Prostate gland (tissue), 2 donors: ENCODE measurements around the gene SMIM5. TPM values are rescaled to one million over a fixed set of nuclear protein-coding genes. Genes with fewer than 3 reads are reported as not detected.
"Not testable (repeated sequence)": the region's sequence is repeated elsewhere in the genome, so short reads cannot be mapped to it uniquely, and the experiment has no call there.

Experiments used
- DNase-seq: peaks from one replicate; pipeline ENCODE4 v3.0.0-alpha.2; 2019; ENCODE audit warnings: low spot score
- H3K27ac ChIP-seq, 2 donors: fragments of 200-600 bp; sonication (generic); 2 replicates each; pipeline ENCODE4 v1.5.1; 2017 to 2019
- H3K27me3 ChIP-seq: fragments of 200-600 bp; sonication (generic); replicated peaks from 2 replicates; pipeline ENCODE4 v1.5.1; 2019; ENCODE audit not compliant: insufficient read depth
- H3K36me3 ChIP-seq, 2 donors: fragments of 200-600 bp; sonication (generic); 1 replicate in 1 of 2; 2 replicates in 1 of 2; pipeline versions ENCODE4 v1.5.1 to v1.8.1; 2017 to 2019
- H3K4me1 ChIP-seq: fragments of 200-600 bp; sonication (generic); replicated peaks from 2 replicates; pipeline ENCODE4 v1.5.1; 2019
- H3K4me3 ChIP-seq, 2 donors: fragments of 200-600 bp; sonication (generic); 2 replicates each; pipeline ENCODE4 v1.5.1; 2017 to 2019
- H3K9me3 ChIP-seq: fragments of 200-600 bp; sonication (generic); 2 replicates; pipeline ENCODE4 v1.5.1; 2017
- CTCF ChIP-seq, 4 experiments: fragments of 200-600 bp in 2 of 4; fragments of 450-650 bp in 2 of 4; sonication (generic) in 2 of 4; IDR thresholded peaks; 1 replicate in 3 of 4; 2 replicates in 1 of 4; pipeline ENCODE4 v1.5.1; 2016 to 2019; ENCODE audit warnings: antibody characterized with exemption in 4 of 4, mild to moderate bottlenecking in 2 of 4, moderate library complexity in 2 of 4
- POLR2A ChIP-seq: fragments of 450-650 bp; IDR thresholded peaks from one replicate; pipeline ENCODE4 v1.6.1; 2016; ENCODE audit warnings: antibody characterized with exemption, mild to moderate bottlenecking
- POLR2AphosphoS5 ChIP-seq: sonication (generic); formaldehyde crosslinking; IDR thresholded peaks from one replicate; pipeline ENCODE4 v1.6.1; 2017; ENCODE audit warnings: antibody characterized with exemption
- WGBS: methylation state at CpG from one replicate; pipeline ENCODE4 v1.1.5; 2018; 5-methylcytosine and 5-hydroxymethylcytosine counted together
- intact Hi-C: fragments of 100-400 bp; cut with DNase I; formaldehyde crosslinking; loops from one replicate; pipeline ENCODE4 v1.14.2; 2022
- total RNA-seq, 2 donors: library from RNA; depleted of rRNA; stranded (reverse); fragments of >200 nt; gene quantifications; one replicate each; pipeline ENCODE4 v1.1.0, GENCODE V29; 2016

The SMIM5 gene
- total RNA-seq, 2 donors from 2014 or later, result 0.27 to 4.1 TPM

GRCh38 chr17:75591722-75592302 is 41.4 kb upstream of the SMIM5 start:
- intact Hi-C loops, result no loop called here
- Histone ChIP-seq H3K4me3 (no peak overlapping the region), H3K4me1 (peaks cover 10% of the 10 kb centered on the region), H3K27ac (no peak overlapping the region), H3K9me3 (no peaks in the 10 kb centered on the region), H3K36me3 (no peaks in the 10 kb centered on the region), H3K27me3 (no peaks in the 10 kb centered on the region)
- 93% methylated on average over 7 of the region's 7 CpGs for WGBS
- TF ChIP-seq POLR2AphosphoS5 (no peak), CTCF (IDR thresholded peaks at IDR 0.05) (no peak), POLR2A (no peak)
- DNase-seq, result no peak

- Histone ChIP-seq H3K9me3 (no peaks in the 10 kb centered on the region), H3K36me3 (no peaks in the 10 kb centered on the region), H3K4me3 (no peak overlapping the region), H3K4me1 (peaks cover 5% of the 10 kb centered on the region), H3K27ac (no peak overlapping the region), H3K27me3 (no peaks in the 10 kb centered on the region)
- intact Hi-C loops, result no loop called here
- no peak for TF ChIP-seq CTCF (IDR thresholded peaks at IDR 0.05)
- no peak for TF ChIP-seq POLR2A
- no peak for TF ChIP-seq POLR2AphosphoS5
- DNase-seq, result no peak
- WGBS, result 89% methylated on average over 17 of the region's 17 CpGs
Measured at GRCh38 chr17:75592348-75593020, 40.8 kb upstream of the SMIM5 start.

GRCh38 chr17:75593430-75593829 is 39.8 kb upstream of the SMIM5 start:
- H3K4me1 ChIP-seq, H3K9me3 ChIP-seq, DNase-seq, H3K36me3 ChIP-seq, intact Hi-C loops, H3K27me3 ChIP-seq, H3K4me3 ChIP-seq, H3K27ac ChIP-seq: not testable (repeated sequence)
- WGBS, result 88% methylated on average over 9 of the region's 9 CpGs

GRCh38 chr17:75594499-75595283 is 38.5 kb upstream of the SMIM5 start:
- Histone ChIP-seq H3K36me3 (no peaks in the 10 kb centered on the region), H3K4me3 (no peak overlapping the region), H3K27ac (no peak overlapping the region), H3K4me1 (peaks cover 2% of the 10 kb centered on the region), H3K27me3 (no peaks in the 10 kb centered on the region), H3K9me3 (no peaks in the 10 kb centered on the region)
- DNase-seq, result no peak
- 72% methylated on average over 27 of the region's 28 CpGs for WGBS
- intact Hi-C loops, result no loop called here
- TF ChIP-seq CTCF (IDR thresholded peaks at IDR 0.05) (no peak), POLR2AphosphoS5 (no peak), POLR2A (no peak)

- no peaks in the 10 kb centered on the region for H3K36me3 ChIP-seq
- no peaks in the 10 kb centered on the region for H3K27me3 ChIP-seq
- H3K4me1 ChIP-seq, result no peaks in the 10 kb centered on the region
- no peak for DNase-seq
- 75% methylated on average over 13 of the region's 13 CpGs for WGBS
- no peaks in the 10 kb centered on the region for H3K9me3 ChIP-seq
- no peak for TF ChIP-seq POLR2A
- no peak for TF ChIP-seq CTCF (IDR thresholded peaks at IDR 0.05)
- no peak for TF ChIP-seq POLR2AphosphoS5
- H3K4me3 ChIP-seq, result no peak overlapping the region
- H3K27ac ChIP-seq, result no peak overlapping the region
- intact Hi-C loops, result no loop called here
Measured at GRCh38 chr17:75595284-75595919, 37.8 kb upstream of the SMIM5 start.
